Femur (tissue), 1 donor: ENCODE results near the gene ELMOD1.
A peak's percentile ranks its signal among the peaks of the same experiment; 100 is the strongest.
"Not testable (repeated sequence)": the region's sequence is repeated elsewhere in the genome, so short reads cannot be mapped to it uniquely, and the experiment has no call there.

Experiments used
- DNase-seq: peaks from one replicate; pipeline ENCODE4 v3.0.0-alpha.2; 2017

ELMOD1 gene

DNA sequence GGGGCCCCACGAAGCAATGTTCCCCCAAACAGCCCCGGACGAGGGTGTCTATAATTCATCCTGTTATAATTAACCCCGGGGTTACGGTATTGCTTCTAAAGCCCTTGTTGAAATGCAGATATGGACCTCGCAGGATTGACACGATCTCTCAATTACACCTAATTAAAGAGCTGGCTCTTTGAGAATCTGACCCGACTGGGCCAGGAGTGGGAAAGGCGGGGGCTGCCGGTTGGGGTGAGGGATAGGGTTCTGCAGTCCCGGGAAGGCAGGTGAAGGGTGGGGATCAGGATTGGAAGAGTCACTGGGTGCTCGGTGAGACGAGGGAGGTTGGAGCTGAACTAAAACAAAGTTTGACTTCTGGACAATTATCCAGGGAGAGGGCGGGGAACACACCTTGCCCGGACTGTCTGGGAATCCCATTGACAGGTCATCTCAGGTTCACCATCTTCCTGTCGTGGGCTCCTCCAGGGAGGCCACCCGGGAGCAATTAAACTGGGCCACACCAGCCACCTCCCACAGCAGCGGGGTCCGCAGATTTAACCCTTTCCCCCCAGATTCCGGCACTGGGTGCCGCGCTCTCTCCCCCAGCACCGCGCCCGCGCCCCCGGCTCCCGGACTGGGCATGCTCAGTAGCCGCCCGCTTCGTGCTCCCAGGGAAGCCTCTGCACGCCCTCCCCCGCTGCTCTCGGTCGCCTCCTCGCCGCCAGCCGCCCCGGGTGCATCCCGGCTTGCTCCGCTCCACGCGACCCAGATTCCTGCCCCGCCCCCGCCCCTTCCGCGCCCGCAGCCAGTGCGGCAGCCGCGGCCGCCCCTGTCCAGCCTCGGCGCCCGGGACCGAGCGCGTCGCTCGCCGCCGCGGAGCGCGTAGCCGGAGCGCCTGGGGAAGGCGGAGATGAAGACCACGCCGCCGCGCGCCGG, at the start of gene ELMOD1:
TSS of gene ELMOD1 (plus strand) at position 688 of the 918 bp plus-strand sequence. CDS start 27,043 bp downstream, outside the sequence.
- peak; percentile 76 for DNase-seq

DNA sequence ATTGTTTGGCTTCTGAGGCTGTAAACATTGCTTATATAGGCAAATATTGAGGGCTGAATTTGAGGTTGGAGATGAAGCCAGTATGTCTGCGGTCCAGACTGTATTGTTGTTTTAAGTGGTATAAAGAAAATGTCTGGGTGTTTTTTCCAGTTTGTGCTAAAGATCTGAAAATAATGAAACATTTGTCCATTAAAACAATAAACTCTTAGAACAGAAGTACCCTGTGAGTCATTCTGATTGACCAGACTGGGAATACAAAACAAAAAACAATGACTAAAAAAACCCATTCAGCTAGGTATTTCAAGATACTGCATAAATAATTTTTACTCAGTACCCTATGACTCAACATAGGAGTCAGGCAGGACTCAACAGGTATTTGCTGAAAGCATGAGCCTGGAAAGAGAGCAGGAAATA, 45.8 kb upstream of the ELMOD1 start:
- DNase-seq, result no peak

DNA sequence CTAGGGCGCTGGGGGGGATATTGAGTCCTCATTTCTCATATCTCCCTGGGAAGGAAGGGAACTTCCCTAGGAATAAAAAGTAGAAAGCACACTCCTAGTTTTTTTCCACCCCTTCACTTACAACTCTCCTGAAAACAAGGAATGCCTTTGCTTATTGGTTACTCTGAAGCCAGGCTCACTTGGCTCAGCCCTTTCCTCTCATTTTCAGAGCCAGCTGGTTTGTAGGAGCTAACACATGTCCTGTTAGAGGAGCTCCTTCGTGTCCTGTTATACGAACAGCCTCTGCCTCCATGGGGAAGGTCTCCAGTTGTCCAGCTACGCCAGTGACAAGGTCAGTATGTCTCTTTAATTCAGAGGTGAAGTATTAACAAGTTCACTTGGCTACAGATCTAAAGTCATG, 43.0 kb upstream of the ELMOD1 start:
- DNase-seq, result peak; percentile 41

DNA sequence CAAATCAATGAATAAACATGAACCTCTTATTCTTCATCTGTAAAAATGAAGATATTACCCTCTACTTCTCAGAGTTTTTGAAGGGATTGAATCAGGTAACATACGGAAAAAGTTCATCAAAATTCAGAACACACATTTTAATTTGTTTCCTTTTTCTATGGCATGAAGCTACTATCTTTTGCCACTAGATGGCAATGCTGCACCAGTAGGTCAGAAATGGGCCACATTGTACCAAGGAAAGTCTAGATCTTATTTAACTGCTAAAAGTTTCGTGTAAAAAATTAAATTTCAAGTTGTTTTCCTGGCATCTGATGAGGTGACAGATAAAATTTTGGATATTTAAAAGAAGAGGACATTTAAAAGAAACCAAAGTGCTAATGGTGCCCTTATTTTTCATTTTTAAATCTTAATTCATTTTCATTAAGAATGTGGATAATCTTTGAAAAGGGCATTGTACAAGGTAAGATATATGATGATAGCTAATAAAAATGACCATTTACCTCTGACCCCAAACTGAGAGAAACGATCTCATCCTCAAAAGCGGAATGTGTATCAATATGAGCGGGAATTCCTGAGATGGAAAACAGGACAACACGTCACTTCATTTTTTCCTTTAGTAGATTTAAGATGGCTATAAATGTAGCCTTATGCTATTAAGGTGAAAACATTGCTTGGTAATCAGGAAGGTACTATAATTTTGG, 41.5 kb upstream of the ELMOD1 start:
- DNase-seq, result peak; percentile 33

DNA sequence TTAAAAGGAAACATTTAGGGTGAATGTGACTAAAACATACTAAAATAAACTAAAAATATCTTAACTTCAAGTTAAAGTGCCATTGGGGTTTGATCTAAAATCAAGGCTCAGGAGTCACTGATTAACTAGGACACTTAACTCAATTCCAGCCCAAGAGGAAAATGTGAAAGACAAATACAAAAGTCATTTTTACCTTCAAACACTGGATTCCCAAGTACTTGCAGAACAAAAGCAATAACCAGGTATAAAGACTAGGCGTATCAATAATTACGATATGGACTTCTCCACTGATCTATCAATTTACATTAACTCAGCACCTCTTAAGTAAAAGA, 41.0 kb upstream of the ELMOD1 start:
- no peak for DNase-seq

DNA sequence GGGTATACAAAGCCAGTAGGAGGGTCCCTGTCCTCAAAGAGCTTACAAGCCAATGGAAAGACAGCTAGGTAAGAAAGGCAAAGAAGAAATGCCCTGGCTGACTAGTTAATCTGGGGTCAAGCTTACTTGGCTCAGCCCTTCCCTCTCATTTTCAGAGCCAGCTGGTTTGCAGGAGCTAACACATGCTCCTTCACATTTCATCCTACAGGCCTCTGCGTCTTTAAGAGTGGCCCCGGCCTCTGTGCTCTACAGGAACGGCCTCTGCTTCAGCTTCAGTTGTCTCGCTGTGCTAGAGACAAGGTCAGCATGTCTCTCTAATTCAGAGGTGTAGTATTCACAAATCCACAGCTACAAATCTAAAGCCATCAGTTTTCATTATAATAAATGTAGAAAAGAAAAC, 40.6 kb upstream of the ELMOD1 start:
- DNase-seq, result no peak

DNA sequence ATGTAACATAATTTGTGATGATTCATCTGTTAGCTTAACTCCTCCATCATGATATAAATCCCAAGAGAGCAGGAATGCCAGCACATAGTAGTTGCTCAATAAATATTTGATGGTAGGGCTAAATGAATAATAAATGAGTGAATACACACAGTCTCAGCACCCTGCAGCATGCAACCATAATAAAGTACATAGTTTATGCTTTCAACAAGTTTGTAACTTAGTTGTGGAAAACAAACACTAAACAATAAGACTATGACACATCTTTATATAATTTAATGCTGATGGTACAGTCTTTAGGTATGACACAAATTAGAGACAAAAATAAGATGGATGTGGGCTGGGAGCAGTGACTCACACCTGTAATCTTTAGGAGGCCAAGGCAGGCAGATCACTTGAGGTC, 29.3 kb upstream of the ELMOD1 start:
- no peak for DNase-seq

DNA sequence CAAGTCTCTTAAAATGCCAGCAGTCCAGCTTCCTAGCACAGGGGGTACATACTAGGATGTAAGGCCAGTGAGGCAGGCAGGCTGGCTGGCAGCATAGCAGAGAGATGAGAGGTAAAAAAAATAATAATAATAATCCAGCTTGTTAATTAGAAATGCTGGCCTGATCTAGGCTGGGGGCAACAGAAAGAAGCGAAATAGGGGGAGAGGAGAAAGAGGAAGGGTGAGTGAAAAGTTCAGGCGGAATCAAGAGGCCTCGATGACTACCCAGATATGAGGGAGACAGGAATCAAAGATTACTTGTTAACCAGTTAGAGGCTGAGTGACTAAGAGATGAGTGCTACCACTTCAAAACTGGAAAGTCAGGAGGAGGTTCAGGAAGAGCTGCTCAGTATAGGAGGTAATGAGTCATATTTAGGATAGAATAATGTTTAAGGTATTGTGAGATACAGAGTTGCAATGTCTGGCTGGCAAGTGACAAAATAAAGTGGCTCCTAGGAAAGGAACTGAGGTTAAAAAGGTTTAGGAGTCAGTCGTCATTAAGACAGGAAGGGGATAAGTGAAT, 28.2 kb upstream of the ELMOD1 start:
- DNase-seq, result no peak

DNA sequence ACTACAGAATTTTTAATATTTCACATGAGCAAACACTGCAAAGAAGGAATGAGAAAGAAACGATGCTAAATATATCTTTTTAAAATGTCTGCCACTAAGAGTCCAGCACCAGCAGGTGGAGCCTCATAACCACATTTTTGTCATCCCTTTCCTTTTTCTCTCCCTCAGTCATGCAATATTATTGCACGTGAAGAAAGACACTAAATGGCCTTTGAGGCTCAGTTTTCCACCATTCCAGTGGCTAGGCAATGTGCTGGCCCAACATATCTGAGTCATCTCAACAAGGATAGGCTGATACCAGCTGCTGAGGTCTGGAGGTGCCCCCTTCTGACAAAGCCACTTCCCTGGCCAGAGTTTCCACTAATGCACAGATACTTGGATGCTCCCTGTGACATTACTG, 27.2 kb upstream of the ELMOD1 start:
- peak; percentile 64 for DNase-seq

DNA sequence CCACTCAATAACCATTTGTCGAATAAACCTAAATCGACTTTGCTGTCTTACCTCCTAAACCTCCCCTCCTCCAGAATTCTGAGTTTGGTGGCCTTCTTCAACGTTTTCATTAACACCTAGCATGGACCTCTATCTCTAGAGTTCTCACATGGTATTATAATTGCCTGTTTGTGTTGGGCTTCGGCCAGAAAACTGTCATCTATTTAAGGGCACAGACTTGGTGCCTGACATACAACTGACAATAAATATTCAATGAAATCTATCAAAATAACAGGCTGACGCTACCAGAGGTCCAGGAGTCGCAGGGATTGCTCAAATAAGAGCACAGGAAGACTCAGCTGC, 26.1 kb upstream of the ELMOD1 start:
- no peak for DNase-seq

DNA sequence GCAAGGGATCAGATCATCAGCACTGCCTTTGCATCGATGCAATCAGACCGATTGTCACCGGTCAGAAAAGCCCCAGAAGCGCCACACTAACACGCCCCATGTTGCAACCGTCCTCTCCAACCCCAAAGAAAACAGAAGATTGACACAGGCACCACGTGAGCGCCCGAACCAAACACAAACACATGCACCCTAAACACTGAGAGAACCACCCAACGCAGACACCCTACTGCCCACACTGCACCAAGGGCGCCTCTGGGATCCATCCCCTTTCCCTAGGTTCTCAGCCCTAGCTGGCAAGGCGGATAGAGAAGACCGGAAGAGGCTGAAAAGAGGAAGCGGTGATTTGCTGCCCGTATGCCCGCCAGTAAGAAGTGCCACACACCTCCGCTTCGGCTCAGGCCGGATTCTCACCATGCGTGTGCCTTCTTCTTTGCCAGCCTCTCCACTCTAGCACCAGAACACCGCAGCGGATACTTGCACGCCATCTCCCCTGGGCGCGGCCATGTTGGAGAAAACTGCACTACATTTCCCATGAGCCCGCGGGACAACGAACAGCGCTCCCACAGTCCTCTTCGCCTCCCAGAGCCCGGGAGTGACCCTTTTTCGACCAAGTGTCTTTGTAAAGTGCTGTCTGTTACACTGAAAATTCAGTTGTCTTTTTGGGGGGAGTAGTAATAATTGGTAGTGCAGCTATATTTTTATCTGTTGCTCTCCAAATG, 25.6 kb upstream of the ELMOD1 start, which contains the start of gene ALKBH8:
TSS of gene ALKBH8 (minus strand) at position 517 of the 719 bp plus-strand sequence. CDS start 4,842 bp downstream, outside the sequence.
- peak; percentile 84 for DNase-seq

DNA sequence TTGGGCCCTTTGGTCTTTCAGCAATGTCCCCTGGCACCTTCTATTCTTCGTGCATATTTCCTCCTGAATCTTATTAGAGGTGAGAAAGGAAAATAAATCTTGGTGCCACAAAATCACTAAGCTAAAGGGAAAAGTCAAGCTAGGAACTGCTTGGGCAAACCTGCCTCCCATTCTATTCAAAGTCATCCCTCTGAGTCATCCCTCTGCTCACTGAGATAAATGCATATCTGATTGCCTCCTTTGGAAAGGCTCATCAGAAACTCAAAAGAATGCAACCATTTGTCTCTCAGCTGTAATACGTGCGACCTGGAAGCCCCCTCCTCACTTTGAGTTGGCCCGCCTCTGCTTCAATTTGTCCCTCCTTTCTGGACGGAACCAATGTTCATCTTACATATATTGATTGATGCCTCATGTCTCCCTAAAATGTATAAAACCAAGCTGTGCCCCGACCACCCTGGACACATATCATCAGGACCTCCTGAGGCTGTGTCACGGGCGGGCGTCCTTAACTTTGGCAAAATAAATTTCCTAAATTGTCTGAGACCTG, 24.9 kb upstream of the ELMOD1 start:
- DNase-seq, result not testable (repeated sequence)

DNA sequence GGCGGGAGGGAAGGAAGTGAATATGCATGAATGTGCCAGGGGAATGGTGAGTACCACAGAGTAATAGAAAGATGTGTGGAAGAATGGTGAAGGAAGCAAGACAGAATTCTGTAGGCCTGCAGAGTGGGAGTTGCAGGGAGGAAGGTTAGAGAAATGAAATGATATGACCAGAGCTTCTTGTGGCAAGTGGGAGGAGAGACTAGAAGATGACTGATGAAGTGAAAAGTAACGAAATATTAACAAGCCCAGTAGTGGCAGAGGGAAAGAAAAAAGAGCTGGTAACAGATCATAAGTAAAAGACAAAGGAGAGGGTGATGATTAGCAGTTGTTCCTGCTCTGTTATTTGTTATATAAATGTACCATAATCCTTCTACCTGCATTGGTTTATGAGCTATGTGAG, 24.4 kb upstream of the ELMOD1 start:
- DNase-seq, result no peak

DNA sequence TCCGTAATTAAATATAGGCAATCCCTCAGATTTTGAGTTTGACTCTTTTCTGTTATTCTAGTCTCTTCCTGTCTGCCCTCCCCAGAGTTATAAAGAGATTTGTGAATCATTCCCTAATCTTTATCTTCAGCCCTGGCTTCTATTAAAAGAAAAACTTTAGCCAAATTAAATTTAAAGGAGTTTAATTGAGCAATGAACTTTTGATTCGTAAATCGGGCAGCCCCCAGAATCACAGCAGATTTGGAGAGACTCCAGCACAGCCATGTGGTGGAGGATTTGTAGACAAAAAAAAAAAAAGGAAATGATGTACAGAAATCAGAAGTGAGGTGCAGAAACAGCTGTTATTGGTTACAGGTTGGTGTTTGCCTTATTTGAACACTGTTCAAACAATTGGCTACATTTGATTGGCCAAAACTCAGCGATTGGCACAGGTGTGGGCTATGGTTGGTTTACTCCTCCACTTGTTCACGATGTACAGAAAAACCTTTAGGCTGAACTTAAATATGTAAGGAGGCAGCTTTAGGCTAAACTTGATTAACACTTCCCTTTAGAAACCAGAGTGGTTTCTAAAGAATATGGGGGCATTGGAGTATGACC, 23.1 kb upstream of the ELMOD1 start:
- DNase-seq, result no peak

DNA sequence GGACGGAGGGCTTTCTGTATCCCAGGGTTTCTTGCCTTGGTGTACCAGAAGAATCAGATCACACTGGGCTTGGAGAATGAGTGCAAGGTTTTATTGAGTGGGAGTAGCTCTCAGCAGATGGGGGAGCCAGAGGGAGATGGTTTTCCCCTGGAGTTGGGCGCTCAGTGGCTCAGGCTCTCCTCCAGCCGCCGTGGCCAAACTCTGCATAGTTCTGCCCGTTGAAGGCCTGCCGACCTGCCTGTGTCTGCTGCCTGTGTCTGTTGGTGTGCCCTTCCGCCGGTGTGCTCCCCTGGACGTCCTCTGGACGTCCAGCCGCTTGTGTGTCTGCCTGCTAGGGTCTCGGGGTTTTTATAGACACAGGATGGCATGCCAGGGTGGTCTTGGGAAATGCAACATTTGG, 20.9 kb upstream of the ELMOD1 start:
- no peak for DNase-seq

DNA sequence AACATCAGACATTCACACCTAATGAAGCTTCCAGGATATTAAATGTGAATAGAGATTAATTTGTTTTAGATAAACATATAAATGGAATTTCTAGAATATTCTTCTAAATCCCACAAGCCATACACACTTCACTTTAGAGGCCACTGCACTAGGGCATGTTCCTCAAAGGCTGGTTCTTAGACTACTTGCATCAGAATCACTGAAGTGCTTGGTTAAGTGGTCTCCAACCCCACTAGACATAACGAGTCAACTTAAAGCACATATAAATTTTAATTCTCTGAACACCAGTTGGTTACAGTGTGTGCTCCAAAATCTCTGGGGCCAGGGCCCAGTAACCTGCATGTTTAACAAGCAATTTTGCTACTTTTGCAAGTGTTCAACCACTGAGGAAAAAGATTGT, 17.5 kb upstream of the ELMOD1 start:
- no peak for DNase-seq

DNA sequence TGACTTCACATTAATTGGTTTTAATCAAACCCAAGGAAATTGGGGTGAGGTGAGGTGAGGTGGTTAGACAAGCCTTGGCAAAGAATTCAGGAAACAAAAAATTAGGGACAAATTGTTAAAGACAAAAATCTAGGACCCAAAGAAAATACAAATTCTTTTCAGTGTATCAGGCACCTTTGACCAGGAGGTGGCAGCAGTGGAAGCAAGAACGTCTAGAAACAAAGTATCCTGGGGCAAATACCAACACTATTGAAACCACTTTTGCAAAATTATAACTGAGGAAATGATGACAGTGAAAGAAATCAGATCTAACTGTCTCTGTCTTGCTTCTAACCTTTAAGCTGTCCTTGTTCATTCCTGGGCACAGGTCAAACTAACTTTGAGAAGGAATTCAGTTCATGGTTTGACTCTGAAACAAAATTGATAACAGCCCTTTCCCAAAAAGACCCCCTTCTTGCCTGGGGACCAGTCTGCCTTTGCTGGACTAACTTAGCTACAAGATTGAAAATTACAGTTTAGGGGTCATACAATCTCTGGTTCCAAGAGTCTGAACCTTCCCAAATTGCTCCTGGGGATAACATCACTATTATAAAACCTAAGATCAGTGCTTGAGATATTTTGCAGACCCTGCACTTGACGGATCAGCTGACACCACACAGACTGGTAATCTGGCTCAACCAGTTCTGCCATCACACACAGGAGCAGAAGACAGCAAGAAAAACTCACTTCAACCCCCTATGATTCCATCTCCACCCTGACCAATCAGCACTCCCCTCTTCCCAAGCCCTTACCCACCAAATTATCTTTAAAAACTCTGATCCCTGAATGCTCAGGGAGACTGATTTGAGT, 14.2 kb upstream of the ELMOD1 start:
- peak; percentile 53 for DNase-seq

DNA sequence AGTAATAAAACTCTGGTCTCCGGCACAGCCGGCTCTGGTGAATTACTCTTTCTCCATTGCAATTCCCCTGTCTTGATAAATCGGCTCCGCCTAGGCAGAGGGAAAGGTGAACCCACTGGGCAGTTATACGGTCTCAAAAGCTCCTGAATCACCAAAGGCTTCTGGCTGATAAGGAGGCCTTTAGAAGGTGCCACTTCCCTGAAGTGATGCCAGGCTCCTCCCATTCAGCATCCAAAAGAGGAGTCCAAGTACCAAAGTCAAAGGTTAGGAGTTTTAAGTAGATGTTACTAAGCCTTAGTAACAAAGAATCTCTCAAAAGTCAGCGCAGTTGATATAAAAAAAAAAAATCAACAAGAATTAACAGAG, 13.6 kb upstream of the ELMOD1 start:
- no peak for DNase-seq

DNA sequence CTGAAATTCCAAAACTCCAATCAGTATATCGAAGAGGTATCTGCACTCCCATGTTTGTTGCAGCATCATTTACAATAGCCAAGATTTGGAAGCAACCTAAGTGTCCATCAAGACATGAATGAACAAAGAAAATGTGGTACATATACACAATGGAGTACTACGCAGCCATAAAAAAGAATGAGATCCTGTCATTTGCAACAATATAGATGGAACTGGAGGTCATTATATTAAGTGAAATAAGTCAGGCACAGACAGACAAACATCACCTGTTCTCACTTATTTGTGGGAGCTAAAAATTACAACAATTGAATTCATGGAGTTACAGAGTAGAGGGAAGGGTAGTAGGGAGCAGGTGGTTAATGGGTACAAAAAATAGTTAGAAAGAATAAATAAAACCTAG, 11.8 kb upstream of the ELMOD1 start:
- not testable (repeated sequence) for DNase-seq

DNA sequence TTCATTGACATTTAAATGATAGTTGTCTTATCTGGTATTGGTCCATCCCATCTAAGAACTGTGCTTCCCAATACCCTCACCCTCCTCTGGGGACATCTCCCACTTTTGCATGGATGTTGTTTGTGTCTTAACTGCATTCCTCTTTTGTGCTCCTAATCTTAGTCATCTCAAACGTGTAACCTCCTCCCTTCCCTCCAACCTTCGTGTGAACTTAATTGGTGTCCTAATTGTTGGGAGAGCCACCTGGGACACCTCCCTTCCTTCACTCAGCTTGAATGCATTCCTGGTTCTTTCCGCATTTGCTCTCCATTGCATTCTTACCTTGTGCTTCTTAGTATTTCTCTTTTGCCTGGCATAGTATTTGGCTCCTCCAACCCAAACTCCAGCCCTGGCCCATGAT, 9.8 kb upstream of the ELMOD1 start:
- DNase-seq, result no peak

DNA sequence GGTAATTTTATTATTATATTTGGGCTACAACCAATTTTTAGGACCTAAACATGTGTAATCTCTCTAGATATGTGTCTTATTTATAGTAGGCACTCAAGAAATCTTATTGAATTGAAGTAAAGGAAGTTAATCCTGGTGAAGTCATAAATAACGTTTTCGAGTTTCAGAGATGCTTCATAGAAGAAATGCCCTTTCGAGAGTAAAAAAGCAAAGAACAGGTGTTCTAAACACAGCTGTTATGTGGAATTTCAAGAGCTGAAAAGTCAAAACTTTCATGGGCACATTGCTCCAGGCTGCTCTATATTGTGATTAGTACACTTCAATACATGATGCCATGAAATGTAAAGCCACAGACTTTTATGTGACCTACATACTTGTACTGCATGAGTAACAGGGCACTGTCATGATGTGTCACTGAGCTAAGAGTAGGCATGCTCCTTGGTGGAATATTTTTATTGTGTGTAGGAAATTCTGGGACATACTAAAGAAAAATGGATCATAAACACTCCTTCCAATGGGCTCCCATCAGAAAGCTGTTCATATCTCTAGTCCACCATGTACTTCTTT, 7.2 kb upstream of the ELMOD1 start:
- no peak for DNase-seq
